COLO668 (cell line): ENCODE results near the gene NR2E1.

Experiments
- DNase-seq: peaks from one replicate; lab custom pipeline; 2025; ENCODE audit not compliant: unreplicated experiment; lab: John Stamatoyannopoulos, UW

Gene NR2E1

GRCh38 chr6:108203189-108204112, 37.6 kb downstream of the NR2E1 start:
- no peak for DNase-seq

GRCh38 chr6:108207013-108207412, 41.2 kb downstream of the NR2E1 start:
- no peak for DNase-seq

- no peak for DNase-seq
Measured at GRCh38 chr6:108209738-108210137, 43.9 kb downstream of the NR2E1 start.

- DNase-seq = no peak
Measured at GRCh38 chr6:108210556-108210955, 44.7 kb downstream of the NR2E1 start.

- DNase-seq = no peak
Measured at GRCh38 chr6:108211671-108212070, 45.8 kb downstream of the NR2E1 start.

- DNase-seq = no peak
Measured at GRCh38 chr6:108222064-108222463, 56.2 kb downstream of the NR2E1 start.

- no peak for DNase-seq
Measured at GRCh38 chr6:108222504-108222903, 56.7 kb downstream of the NR2E1 start.

GRCh38 chr6:108227290-108227689, 61.5 kb downstream of the NR2E1 start:
- DNase-seq = no peak

- DNase-seq = no peak
Measured at GRCh38 chr6:108228416-108228815, 62.6 kb downstream of the NR2E1 start.

- DNase-seq = no peak
Measured at GRCh38 chr6:108235127-108235526, 69.3 kb downstream of the NR2E1 start.

GRCh38 chr6:108236791-108237190, 71.0 kb downstream of the NR2E1 start:
- DNase-seq = no peak

- DNase-seq = no peak
Measured at GRCh38 chr6:108238322-108238721, 72.5 kb downstream of the NR2E1 start.
